Cardiac fibroblast (primary cell): ENCODE results near the gene SLC35F1.

Experiments used
- DNase-seq, 2 donors: peaks; one replicate each; pipeline versions ENCODE4 v3.0.0 to v3.0.0-alpha.2; 2010; ENCODE audit warnings: low read depth in 2 of 2
- H3K4me3 ChIP-seq, 2 donors: replicated peaks in 1 of 2; 1 replicate in 1 of 2; 2 replicates in 1 of 2; pipeline ENCODE4 v1.5.1; 2011; ENCODE audit warnings: low read depth in 2 of 2, low read length in 2 of 2, mild to moderate bottlenecking in 2 of 2, moderate library complexity in 1 of 2
- CTCF ChIP-seq: IDR thresholded peaks from one replicate; pipeline ENCODE4 v1.5.1; 2011; ENCODE audit warnings: low read depth, mild to moderate bottlenecking, low read length, inconsistent platforms

The SLC35F1 gene

GRCh38 chr6:117911660-117912059, 4.6 kb downstream of the SLC35F1 start:
- no peak for TF ChIP-seq CTCF
- DNase-seq, result no peak
- H3K4me3 ChIP-seq, result no peak overlapping the region

DNA sequence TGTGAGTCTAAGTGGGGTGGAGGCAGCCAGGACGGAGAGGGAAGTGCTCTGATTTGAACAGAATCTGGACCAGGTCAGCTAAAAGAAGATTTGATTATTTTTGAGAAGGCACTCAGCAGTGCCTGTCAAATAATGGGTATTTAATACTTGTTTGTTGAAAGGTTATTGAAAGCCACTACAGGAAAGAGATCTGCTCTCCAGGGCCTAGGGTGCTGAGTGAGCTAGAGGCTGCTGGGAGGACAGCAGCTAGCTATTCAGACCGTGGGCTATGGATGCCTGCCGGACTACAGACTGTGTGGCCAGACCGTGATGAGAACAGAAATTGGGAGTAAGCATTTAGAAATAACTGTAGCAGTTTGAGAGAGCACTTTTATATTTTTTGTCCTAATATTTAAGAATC, 8.8 kb downstream of the SLC35F1 start:
- TF ChIP-seq CTCF, result no peak
- DNase-seq, result no peak
- no peak overlapping the region for H3K4me3 ChIP-seq

DNA sequence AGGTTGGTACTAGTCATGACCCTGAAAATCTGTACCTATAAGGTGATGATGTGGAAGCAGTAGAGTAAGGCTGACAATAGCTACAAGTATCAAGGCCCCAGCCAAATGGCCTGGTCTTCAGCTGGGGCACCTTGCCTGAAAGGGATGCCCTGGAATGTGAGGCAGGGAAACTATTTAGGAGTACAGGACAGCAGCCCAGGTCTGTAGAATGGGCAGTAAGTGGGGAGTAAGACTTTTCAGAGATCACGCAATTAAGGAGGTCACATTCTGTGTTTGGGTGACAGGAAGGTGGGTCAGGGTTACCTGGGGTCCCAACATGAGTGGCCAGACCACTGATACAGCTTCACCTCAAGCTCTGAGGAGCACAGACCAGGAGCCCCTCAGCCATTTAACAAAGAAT, 9.4 kb downstream of the SLC35F1 start:
- DNase-seq, result no peak
- no peak overlapping the region for H3K4me3 ChIP-seq
- TF ChIP-seq CTCF, result no peak

DNA sequence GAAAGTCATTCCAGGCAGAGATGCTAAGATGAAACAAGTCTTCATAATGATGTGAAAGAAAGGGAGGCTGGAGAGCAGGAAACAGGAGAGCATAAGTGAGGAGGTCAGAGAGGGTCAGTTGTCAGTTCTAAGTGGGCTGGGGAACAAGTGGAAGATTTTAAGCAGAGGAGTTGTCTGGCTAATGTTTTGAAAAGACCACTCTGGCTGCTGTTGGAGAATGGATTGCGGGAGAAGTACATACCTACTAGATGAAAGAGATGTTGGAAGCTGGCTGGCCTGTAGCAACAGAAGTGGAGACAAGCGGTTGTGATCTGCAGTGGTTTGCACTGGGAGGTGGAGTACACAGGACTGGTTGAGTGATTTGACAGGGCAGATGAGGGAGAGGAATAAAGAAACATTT, 10.1 kb downstream of the SLC35F1 start:
- no peak for DNase-seq
- no peak overlapping the region for H3K4me3 ChIP-seq
- no peak for TF ChIP-seq CTCF

- DNase-seq, result no peak
- H3K4me3 ChIP-seq, result no peak overlapping the region
- no peak for TF ChIP-seq CTCF
Measured at GRCh38 chr6:117918454-117918853, 11.4 kb downstream of the SLC35F1 start.

DNA sequence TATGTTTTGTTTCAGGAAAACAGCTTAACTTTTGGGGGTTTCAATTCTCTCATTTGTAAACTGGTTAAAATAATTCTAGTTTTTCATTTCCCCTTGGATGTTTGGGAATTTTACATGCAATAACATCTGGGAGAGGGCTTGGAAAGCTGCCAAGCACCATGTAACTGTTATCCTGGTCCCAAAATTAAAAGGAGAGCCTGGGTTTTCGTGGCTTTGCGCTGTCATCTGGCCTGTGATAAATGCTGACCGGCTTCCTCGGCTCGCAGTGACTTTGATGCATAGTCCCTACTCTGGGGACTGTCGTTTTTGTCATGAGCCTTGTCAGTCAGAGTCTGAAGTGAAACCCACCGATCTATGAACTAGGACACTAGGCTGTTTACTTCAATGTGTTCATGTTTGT, 12.2 kb downstream of the SLC35F1 start:
- TF ChIP-seq CTCF, result no peak
- H3K4me3 ChIP-seq, result no peak overlapping the region
- no peak for DNase-seq

- no peak for DNase-seq
- no peak for TF ChIP-seq CTCF
- H3K4me3 ChIP-seq, result no peak overlapping the region
Measured at GRCh38 chr6:117919775-117920729, 13.0 kb downstream of the SLC35F1 start.
